A549 (cell line): Measurements from ENCODE around the gene FBXO22. TPM values are rescaled to one million over a fixed set of nuclear protein-coding genes. Genes with fewer than 3 reads are reported as not detected.

Source experiments
- ATAC-seq, 2 experiments: fragments of 200-7000 bp in 1 of 2; fragments of >200 bp in 1 of 2; cut with Nextera tagmentation in 1 of 2; cut with Tn5 transposase in 1 of 2; 3 replicates each; pipeline versions ENCODE4 v1.8.0 to v1.9.1; 2018 to 2020; ENCODE audit warnings: mild to moderate bottlenecking in 1 of 2, moderate library complexity in 1 of 2
- CTCF ChIA-PET: fragments of 300-600 bp; sonication (Branson Sonifier 250); formaldehyde crosslinking; extraction: SDS; loops from one replicate; lab custom pipeline; 2021; ENCODE audit warnings: antibody characterized with exemption, inconsistent platforms; lab: Yijun Ruan, JAX
- POLR2A ChIA-PET: fragments of 350-600 bp; formaldehyde crosslinking; extraction: SDS; loops from one replicate; lab custom pipeline; 2021; ENCODE audit warnings: antibody characterized with exemption, inconsistent platforms; lab: Yijun Ruan, JAX
- DNase-seq, 2 experiments: peaks; one replicate each; pipeline versions ENCODE4 v3.0.0 to v3.0.0-alpha.2; 2011 to 2016; ENCODE audit warnings: low read depth in 1 of 2, low spot score in 1 of 2
- FAIRE-seq: peaks from 2 replicates; lab custom pipeline; 2011; peaks lifted over from hg19 to GRCh38; lab: Jason Lieb, UNC
- H3K27ac ChIP-seq, 2 experiments: fragments of >200 bp; sonication (Bioruptor Twin); formaldehyde crosslinking; 3 replicates each; pipeline ENCODE4 v1.5.1; 2016 to 2017
- H3K4me1 ChIP-seq: fragments of >200 bp; sonication (Bioruptor Twin); formaldehyde crosslinking; 3 replicates; pipeline ENCODE4 v1.6.1; 2016
- H3K4me2 ChIP-seq: fragments of >200 bp; sonication (Bioruptor Twin); formaldehyde crosslinking; 3 replicates; pipeline ENCODE4 v1.6.1; 2016
- H3K4me3 ChIP-seq: fragments of >200 bp; sonication (Bioruptor Twin); formaldehyde crosslinking; 3 replicates; pipeline ENCODE4 v1.5.1; 2016
- H3K9me3 ChIP-seq: fragments of >200 bp; sonication (Bioruptor Twin); formaldehyde crosslinking; 3 replicates; pipeline ENCODE4 v1.6.1; 2016
- ATOH8 ChIP-seq: fragments of 250-450 bp; sonication (Bioruptor Pico); IDR thresholded peaks from 2 replicates; pipeline ENCODE4 v1.5.0; 2020; ENCODE audit warnings: low read depth, mild to moderate bottlenecking, moderate library complexity
- BHLHE40 ChIP-seq: IDR thresholded peaks from 2 replicates; pipeline ENCODE4 v1.6.1; 2012; ENCODE audit warnings: low read depth, low read length, inconsistent platforms
- CBX2 ChIP-seq: fragments of 200-600 bp; sonication (generic); IDR thresholded peaks from 2 replicates; pipeline ENCODE4 v1.6.1; 2016; ENCODE audit warnings: low read depth, mild to moderate bottlenecking, borderline replicate concordance
- EHMT2 ChIP-seq: fragments of 200-600 bp; sonication (generic); IDR thresholded peaks from 2 replicates; pipeline ENCODE4 v1.6.1; 2016; ENCODE audit warnings: antibody characterized with exemption, low read depth, mild to moderate bottlenecking, moderate library complexity
- ELK1 ChIP-seq: fragments of 150-350 bp; IDR thresholded peaks from 2 replicates; pipeline ENCODE4 v1.6.1; 2014; ENCODE audit warnings: low read depth, mild to moderate bottlenecking, low read length
- FOSB ChIP-seq: fragments of 250-450 bp; sonication (Bioruptor Pico); IDR thresholded peaks from 2 replicates; pipeline ENCODE4 v1.5.0; 2020; ENCODE audit warnings: mild to moderate bottlenecking, moderate library complexity
- GATA3 ChIP-seq: IDR thresholded peaks from 2 replicates; pipeline ENCODE4 v1.6.1; 2012; ENCODE audit warnings: borderline replicate concordance
- HDAC2 ChIP-seq: fragments of 200-600 bp; sonication (generic); IDR thresholded peaks from 2 replicates; pipeline ENCODE4 v1.6.1; 2016
- JUN ChIP-seq, 2 experiments: fragments of >200 bp; sonication (Bioruptor Twin); formaldehyde crosslinking; IDR thresholded peaks; 2 replicates in 1 of 2; 3 replicates in 1 of 2; pipeline ENCODE4 v1.6.1; 2016 to 2017
- JUNB ChIP-seq: fragments of >200 bp; sonication (Bioruptor Twin); formaldehyde crosslinking; IDR thresholded peaks from 2 replicates; pipeline ENCODE4 v1.6.1; 2016
- MYC ChIP-seq: IDR thresholded peaks from 2 replicates; pipeline ENCODE4 v1.6.1; 2012; ENCODE audit warnings: mild to moderate bottlenecking, inconsistent platforms, low read length, improper control_type of control experiment, borderline replicate concordance
- NPAS2 ChIP-seq: fragments of 250-450 bp; sonication (Bioruptor Pico); IDR thresholded peaks from 2 replicates; pipeline ENCODE4 v1.8.0; 2022; ENCODE audit warnings: mild to moderate bottlenecking, moderate library complexity, borderline replicate concordance
- POLR2AphosphoS2 ChIP-seq: conservative IDR thresholded peaks from 2 replicates; pipeline ENCODE4 v1.6.1; 2012; ENCODE audit warnings: low read length, improper control_type of control experiment, inconsistent platforms
- RFX5 ChIP-seq: fragments of 450-650 bp; IDR thresholded peaks from 2 replicates; pipeline ENCODE4 v1.7.1; 2014; ENCODE audit warnings: antibody characterized with exemption, mild to moderate bottlenecking, moderate library complexity
- RNF2 ChIP-seq: fragments of 200-600 bp; sonication (generic); IDR thresholded peaks from 2 replicates; pipeline ENCODE4 v1.6.1; 2016; ENCODE audit warnings: low read depth, mild to moderate bottlenecking, antibody characterized with exemption, moderate library complexity, borderline replicate concordance
- TFCP2L1 ChIP-seq: fragments of 250-450 bp; sonication (Bioruptor Pico); IDR thresholded peaks from 2 replicates; pipeline ENCODE4 v1.5.0; 2021; ENCODE audit warnings: mild to moderate bottlenecking
- ZNF302 ChIP-seq: fragments of 250-450 bp; sonication (Bioruptor Pico); IDR thresholded peaks from 2 replicates; pipeline ENCODE4 v1.9.0; 2021; ENCODE audit warnings: inconsistent platforms, mild to moderate bottlenecking, moderate library complexity
- ZSCAN20 ChIP-seq: fragments of 250-450 bp; sonication (Bioruptor Pico); IDR thresholded peaks from 2 replicates; pipeline ENCODE4 v1.8.0; 2022; ENCODE audit warnings: mild to moderate bottlenecking, moderate library complexity
- WGBS: methylation state at CpG from one replicate; pipeline ENCODE4 v1.1.6; 2017; ENCODE audit errors: missing lambda C conversion rate; 5-methylcytosine and 5-hydroxymethylcytosine counted together
- polyA plus RNA-seq, 4 experiments: library from polyadenylated mRNA; depleted of rRNA in 3 of 4; stranded (reverse); fragments of >200 nt; fragmentation: RNase III in 1 of 4; extraction: RNeasy Plus Mini Kit Qiagen cat#74134 plus additional on column Dnase treatment in 1 of 4; gene quantifications; 2 replicates in 3 of 4; 3 replicates in 1 of 4; pipeline ENCODE4 v1.2.3, GENCODE V29; 2011 to 2017
- small RNA-seq, 6 experiments: library from RNA; depleted of rRNA; stranded (forward); fragments of <200 nt; gene quantifications; one replicate each; pipeline ENCODE3, GENCODE V24; 2012
- TF ChIP-seq, protein P1 (sequence below): IDR thresholded peaks from 2 replicates; pipeline ENCODE4 v1.6.1; 2012
- TF ChIP-seq, protein P2 (sequence below): fragments of 250-450 bp; sonication (Bioruptor Pico); IDR thresholded peaks from 2 replicates; pipeline ENCODE4 v1.5.0; 2021; ENCODE audit warnings: mild to moderate bottlenecking, moderate library complexity, borderline replicate concordance
- TF ChIP-seq, protein P3 (sequence below): IDR thresholded peaks from 2 replicates; pipeline ENCODE4 v1.6.1; 2012

FBXO22 gene
- polyA plus RNA-seq, 2 of the 4 experiments (the other 2 are of a cell fraction) = 75.1 to 133 TPM

GRCh38 chr15:75989045-75989444, 85.4 kb downstream of the FBXO22 start:
- no peak for DNase-seq
- POLR2A ChIA-PET = no interaction called here
- TF ChIP-seq HDAC2 = no peak
- TF ChIP-seq, all 56 proteins: peak for 0
- WGBS = 97% methylated on average over 2 of the region's 2 CpGs
- Histone ChIP-seq H3K4me3 (no peak overlapping the region), H3K27ac (no peak overlapping the region), H3K4me2 (no peak overlapping the region), H3K9me3 (peaks cover 6% of the 10 kb centered on the region; the same call in 2 of the 3 replicates), H3K4me1 (no peaks in the 10 kb centered on the region)
- CTCF ChIA-PET = interaction anchor here (1.0 to 1.7 kb wide), 2 partner anchors 12 to 68 kb away, joined by 3 to 4 read pairs; no protein-coding TSS in a partner anchor
- FAIRE-seq (no peak), ATAC-seq (no peak)

DNA sequence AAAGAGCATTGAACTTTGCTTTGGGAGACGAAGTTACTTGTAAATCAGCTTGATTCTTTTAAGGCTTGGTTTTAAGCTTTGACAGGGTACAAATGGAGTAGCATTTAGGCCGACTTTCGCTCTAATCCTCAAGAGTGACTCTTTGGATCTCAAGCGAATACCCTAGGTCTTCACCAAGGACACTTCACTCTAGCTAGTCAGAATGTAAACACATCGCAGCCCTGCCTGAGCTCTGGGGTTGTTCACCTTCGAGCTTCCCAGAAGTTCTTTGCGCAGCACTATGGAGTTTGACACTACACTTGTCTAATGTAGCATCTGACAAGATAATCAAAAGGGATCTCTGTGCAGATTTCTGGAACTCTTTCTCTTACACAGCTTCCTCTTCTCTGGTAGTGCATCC, 86.2 kb downstream of the FBXO22 start:
- Histone ChIP-seq H3K4me3 (no peak overlapping the region), H3K4me1 (no peaks in the 10 kb centered on the region), H3K4me2 (no peak overlapping the region), H3K9me3 (peaks cover 6% of the 10 kb centered on the region; the same call in 2 of the 3 replicates), H3K27ac (no peak overlapping the region)
- ATAC-seq (no peak; a peak in 1 of 6 replicates), FAIRE-seq (no peak), DNase-seq (no peak)
- CTCF ChIA-PET = interaction anchor here (0.5 to 1.7 kb wide), 5 partner anchors 11 to 150 kb away, joined by 3 to 4 read pairs (median 3); no protein-coding TSS in a partner anchor
- POLR2A ChIA-PET = no interaction called here
- 67% methylated on average over 7 of the region's 7 CpGs for WGBS
- TF ChIP-seq GATA3 = no peak
- TF ChIP-seq ZNF302 (CRISPR knock-in tag) = no peak
- no peak for TF ChIP-seq CBX2
- TF ChIP-seq MYC = no peak
- no peak for TF ChIP-seq POLR2AphosphoS2
- TF ChIP-seq NPAS2 (CRISPR knock-in tag) = no peak
- TF ChIP-seq EHMT2 = no peak
- TF ChIP-seq, protein P1, sequence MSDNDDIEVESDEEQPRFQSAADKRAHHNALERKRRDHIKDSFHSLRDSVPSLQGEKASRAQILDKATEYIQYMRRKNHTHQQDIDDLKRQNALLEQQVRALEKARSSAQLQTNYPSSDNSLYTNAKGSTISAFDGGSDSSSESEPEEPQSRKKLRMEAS = no peak
- no peak for TF ChIP-seq JUNB
- no peak for TF ChIP-seq RFX5
- TF ChIP-seq, protein P2, sequence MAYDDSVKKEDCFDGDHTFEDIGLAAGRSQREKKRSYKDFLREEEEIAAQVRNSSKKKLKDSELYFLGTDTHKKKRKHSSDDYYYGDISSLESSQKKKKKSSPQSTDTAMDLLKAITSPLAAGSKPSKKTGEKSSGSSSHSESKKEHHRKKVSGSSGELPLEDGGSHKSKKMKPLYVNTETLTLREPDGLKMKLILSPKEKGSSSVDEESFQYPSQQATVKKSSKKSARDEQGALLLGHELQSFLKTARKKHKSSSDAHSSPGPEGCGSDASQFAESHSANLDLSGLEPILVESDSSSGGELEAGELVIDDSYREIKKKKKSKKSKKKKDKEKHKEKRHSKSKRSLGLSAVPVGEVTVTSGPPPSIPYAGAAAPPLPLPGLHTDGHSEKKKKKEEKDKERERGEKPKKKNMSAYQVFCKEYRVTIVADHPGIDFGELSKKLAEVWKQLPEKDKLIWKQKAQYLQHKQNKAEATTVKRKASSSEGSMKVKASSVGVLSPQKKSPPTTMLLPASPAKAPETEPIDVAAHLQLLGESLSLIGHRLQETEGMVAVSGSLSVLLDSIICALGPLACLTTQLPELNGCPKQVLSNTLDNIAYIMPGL (CRISPR knock-in tag) = no peak
- no peak for TF ChIP-seq ELK1
- no peak for TF ChIP-seq RNF2
- no peak for TF ChIP-seq ZSCAN20
- TF ChIP-seq JUN (IDR thresholded peaks at IDR 0.05) = no peak
- TF ChIP-seq TFCP2L1 (CRISPR knock-in tag) = no peak
- TF ChIP-seq, protein P3, sequence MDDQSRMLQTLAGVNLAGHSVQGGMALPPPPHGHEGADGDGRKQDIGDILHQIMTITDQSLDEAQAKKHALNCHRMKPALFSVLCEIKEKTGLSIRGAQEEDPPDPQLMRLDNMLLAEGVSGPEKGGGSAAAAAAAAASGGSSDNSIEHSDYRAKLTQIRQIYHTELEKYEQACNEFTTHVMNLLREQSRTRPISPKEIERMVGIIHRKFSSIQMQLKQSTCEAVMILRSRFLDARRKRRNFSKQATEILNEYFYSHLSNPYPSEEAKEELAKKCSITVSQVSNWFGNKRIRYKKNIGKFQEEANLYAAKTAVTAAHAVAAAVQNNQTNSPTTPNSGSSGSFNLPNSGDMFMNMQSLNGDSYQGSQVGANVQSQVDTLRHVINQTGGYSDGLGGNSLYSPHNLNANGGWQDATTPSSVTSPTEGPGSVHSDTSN = no peak
- TF ChIP-seq BHLHE40 = no peak
- TF ChIP-seq ATOH8 (CRISPR knock-in tag) = no peak
- TF ChIP-seq FOSB = no peak

Small RNA genes lying within 50 kb of the gene (small RNA-seq; reads per million reads assigned to genes)
- gene RN7SL510P = 0 reads per million in 6 experiments

Other genes with a start within 250 kb of the FBXO22 start
- 0.01 TPM in 2 replicates for gene CSPG4, start 191.0 kb upstream of the FBXO22 start, polyA plus RNA-seq (2011; rRNA removed)
- 0.01 to 0.06 TPM (median 0.04 TPM) in 3 replicates for gene CSPG4, start 191.0 kb upstream of the FBXO22 start, polyA plus RNA-seq (2017; fragmentation: RNase III; extraction: RNeasy Plus Mini Kit Qiagen cat#74134 plus additional on column Dnase treatment)
- 41.2 and 50.6 TPM in 2 replicates for gene UBE2Q2, start 60.4 kb upstream of the FBXO22 start, polyA plus RNA-seq (2011; rRNA removed)
- gene UBE2Q2, start 60.4 kb upstream of the FBXO22 start, polyA plus RNA-seq (2017; fragmentation: RNase III; extraction: RNeasy Plus Mini Kit Qiagen cat#74134 plus additional on column Dnase treatment) = 36.0 to 40.1 TPM (median 36.5 TPM) in 3 replicates
- 8.0 and 9.2 TPM in 2 replicates for gene NRG4, start 108.5 kb downstream of the FBXO22 start, polyA plus RNA-seq (2011; rRNA removed)
- 0.56 to 2.2 TPM (median 1.00 TPM) in 3 replicates for gene NRG4, start 108.5 kb downstream of the FBXO22 start, polyA plus RNA-seq (2017; fragmentation: RNase III; extraction: RNeasy Plus Mini Kit Qiagen cat#74134 plus additional on column Dnase treatment)
- gene TMEM266, start 156.1 kb downstream of the FBXO22 start, polyA plus RNA-seq (2011; rRNA removed) = 0.08 and 0.09 TPM in 2 replicates
- 0.05 to 0.06 TPM in 2 of 3 replicates, not detected in the other for gene TMEM266, start 156.1 kb downstream of the FBXO22 start, polyA plus RNA-seq (2017; fragmentation: RNase III; extraction: RNeasy Plus Mini Kit Qiagen cat#74134 plus additional on column Dnase treatment)